ENCODE data around the gene GP1BB. TPM values are rescaled to one million over a fixed set of nuclear protein-coding genes. Genes with fewer than 3 reads are reported as not detected.

GP1BB gene
- polyA plus RNA-seq, 1 donor = 18.3 TPM

GRCh38 chr22:19727310-19728150 lies 4.2 kb downstream of the GP1BB start:
- DNase-seq (ENCODE audit: low read depth) = no peak

DNA sequence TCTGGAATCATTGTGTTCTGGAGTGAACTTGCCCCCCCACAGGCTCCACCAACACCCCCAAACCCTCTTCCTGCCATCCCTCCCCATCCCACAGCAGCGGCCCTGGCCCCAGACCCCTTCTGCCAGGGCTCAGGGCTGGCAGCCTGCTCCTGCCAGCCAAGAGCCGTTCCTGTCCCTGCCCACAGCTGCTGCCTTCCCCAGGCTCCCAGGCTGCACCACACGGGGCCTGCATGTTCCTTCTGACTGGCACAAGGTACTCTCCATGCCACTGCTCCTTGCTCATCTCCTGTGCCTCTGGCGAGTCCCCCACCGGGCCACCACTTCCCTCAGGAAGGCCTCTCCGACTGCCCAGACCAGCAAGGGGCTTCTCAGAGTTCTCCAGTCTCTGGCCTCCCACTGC lies 4.9 kb downstream of the GP1BB start:
- DNase-seq (ENCODE audit: low read depth) = no peak

- no peak for DNase-seq (ENCODE audit: low read depth)
Observed at GRCh38 chr22:19728836-19729235, 5.5 kb downstream of the GP1BB start.

DNA sequence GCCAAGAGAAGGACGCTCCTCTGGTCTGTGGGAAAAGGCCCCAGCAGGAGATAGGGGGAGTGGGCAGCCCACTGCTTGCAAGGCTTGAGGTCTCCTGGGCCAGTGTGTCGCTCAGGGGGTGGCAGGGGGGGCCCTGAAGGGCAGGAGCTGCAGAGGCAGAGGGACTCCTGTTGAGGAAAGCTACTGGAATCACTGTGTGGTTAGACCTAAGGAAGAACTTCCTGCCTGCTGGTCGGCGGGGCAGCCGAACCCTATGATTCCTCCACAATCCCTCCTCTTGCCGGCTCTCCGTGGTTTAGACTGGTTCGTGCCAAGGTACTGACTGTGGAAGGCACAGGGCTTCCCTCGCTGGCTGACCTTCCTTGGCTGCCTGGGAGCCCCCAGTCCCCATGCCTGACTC lies 6.2 kb downstream of the GP1BB start:
- no peak for DNase-seq (ENCODE audit: low read depth)

DNA sequence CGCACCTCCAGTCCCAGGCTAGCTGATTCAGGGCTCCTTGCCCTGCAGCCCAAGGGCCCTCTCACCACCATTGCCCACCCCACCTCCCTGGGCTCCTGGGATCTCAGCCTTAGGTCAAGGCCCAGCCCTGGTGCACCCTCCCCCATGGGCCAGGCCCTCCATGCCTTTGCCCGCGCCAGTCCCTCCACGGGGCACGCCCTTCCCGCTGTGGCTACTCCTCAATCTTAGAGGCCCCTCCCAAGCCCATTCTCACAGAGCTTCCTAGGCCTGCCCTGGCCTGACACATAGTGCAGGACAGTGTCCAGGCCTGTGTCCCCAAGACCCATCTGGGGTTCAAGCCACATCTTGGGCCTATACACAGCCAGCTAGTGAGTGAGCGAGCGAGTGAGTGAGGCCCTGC lies 6.9 kb downstream of the GP1BB start:
- DNase-seq (ENCODE audit: low read depth) = no peak

DNA sequence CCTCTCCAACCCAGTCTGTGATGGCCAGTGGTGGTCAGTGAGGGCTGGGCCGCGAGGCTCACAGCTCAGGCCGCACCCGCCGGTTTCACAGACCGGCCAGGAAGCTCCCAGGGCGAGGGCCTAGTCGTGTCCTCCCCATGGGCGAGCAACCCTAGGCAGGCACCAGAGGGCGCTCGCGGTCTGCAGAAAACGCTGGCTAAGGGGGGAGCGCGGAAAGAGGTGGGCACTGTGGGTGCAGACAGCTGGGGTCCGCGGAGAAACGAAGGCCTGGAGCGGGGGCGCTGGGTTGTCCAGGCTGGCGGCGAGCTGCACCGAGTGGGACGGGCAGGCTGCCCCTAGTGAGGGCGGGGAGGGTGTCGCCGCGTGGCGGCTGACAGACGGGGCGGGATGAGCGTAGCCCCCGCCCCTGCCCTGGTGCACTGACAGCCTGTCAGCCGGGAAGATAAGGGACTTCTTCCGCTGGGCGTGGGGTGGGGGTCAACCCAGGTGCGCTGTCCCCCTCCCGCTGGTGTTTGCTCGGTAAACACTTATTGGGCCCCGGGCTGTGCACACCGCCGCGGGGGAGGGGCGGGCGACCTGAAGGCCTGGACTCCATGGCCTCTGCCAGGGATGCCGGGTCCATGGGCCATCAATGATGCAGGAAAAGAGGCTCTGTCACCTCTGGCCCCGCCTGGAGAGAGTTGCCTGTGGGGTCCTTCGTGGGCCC lies 7.5 kb downstream of the GP1BB start:
- no peak for DNase-seq (ENCODE audit: low read depth)

GRCh38 chr22:19731361-19732135 lies 8.2 kb downstream of the GP1BB start:
- DNase-seq (ENCODE audit: low read depth) = no peak

DNA sequence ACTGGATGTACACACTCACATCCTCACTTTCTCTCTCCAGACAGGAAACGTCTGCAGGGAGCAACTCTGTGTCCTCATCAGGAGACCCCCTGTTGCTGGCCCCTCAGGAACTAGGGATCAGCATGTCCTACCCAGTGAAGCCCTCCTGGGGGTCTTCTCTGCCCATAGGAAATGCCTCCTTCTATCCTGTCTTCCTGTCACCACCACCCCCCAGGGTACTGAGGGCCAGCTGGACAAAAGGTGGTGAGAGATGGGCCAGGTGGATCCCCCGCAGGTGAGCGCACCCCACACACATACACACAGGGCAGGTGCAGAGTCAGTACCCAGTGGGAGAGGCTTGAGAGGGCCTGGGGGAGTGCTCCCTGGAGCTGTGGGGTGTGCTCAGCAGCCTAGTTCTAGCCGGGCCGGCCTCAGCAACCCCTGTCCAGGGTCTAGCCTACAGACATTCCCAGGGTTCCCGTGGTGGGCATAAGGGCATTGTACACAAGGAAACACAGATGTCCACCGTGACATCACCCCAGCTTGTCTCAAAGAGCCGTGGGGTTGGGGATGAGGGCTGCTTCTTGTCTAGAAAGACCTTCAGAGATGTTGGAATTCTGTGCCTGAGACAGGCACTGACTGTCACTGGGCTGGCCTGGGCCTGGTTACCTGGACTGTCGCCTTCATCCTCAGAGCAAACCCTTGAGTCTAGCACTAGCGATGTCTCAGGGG lies 9.2 kb downstream of the GP1BB start:
- no peak for DNase-seq (ENCODE audit: low read depth)

- no peak for DNase-seq (ENCODE audit: low read depth)
Observed at GRCh38 chr22:19733755-19734154, 10.4 kb downstream of the GP1BB start.

DNA sequence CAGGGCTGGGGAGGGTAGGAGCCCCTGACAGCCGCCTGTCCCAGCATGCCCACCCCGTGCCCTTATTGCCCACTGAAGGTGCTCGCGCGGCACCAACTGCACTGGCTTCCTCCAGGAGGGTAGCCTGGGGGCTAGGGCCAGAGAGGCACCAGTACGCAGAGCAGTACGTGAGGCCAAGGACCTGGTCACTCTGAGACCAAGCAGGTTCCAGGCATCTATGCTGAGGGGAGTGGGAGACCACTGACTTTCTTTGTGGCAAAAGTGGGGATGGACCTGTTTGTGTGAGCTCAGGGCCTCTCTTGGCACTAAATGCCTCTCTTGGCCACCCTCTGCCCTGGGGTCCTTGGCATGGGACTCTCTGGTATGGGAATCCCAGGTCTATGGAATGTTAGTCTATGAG lies 10.8 kb downstream of the GP1BB start:
- no peak for DNase-seq (ENCODE audit: low read depth)

- DNase-seq (ENCODE audit: low read depth) = no peak
Observed at GRCh38 chr22:19734837-19735382, 11.6 kb downstream of the GP1BB start.

DNA sequence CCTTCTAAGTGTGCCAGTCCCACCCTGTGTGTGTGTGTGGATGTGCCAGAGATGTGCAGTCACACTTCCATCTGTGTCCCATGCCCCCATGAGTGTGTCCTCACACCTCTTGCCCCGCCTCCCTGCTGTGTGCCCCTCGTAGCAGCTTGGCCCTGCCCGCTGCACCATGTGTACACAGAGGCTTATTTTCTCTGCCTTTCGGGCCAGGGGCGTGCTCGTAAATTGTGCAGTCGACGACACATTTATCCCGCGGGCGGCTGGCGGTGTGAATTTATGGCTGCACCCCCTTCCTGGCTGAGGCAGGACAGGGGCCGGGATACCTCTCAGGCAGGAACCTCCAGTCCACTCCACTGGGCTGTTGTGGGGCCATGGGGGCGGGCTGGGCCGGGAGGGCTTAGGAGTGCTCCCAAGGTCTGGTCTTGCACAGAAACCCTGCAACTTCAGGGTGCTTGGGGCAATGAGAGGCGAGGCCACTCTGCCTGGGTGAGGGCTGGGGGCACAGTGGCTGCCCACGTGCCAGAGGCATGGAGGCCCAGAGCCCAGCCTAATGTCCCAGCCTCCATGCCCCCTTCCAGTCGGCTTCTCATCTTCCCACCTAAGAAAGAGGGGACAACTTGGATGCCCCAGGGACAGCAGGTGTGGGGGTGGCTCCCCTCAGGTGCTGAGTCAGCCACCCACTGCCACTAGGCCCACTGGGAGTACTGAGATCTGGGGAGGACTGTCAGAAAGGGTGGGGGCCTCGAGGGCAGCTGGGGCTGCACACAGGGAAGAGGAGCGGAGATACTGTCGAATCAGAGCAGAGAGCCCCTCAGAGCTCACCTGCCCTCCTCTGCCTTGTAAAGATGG lies 12.5 kb downstream of the GP1BB start:
- DNase-seq (ENCODE audit: low read depth) = no peak

GRCh38 chr22:19737846-19738663 lies 14.7 kb downstream of the GP1BB start:
- DNase-seq (ENCODE audit: low read depth) = no peak

DNA sequence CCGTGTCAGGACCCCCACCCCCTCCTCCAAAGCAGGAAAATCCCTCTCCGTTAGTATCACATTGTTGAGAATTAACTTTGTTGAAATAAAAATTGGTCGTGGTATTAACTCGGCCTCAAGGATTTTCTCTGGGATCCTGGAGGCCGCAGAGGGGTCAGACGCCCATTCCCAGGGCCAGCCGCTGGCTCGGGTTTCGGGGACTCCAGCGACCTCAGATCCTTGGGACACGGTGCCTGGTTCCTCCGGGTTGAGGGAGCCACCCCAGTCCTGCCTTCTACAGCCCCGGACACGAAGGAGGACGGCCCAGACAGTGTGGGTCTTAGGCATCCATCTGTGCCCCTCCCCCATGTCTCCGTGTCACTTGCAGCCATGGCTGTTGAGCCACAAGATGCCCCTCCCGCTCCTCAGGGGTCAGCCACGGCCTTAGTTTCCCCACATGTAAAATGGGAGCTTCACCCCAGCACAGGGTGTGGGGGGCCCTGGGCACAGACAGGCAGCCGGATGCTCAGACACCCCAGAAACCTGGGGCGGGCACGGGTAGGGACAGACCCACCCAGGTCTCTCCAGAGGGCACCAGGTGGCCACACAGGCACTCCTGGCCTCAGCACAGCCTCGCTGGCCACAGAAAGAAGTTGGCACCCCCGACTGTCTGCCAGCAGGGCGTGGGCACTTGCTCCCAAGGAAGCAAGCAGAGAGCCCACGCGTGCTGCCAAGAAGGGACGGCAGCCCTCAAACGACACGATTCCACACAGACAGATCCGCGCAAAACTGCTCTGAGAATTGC lies 15.5 kb downstream of the GP1BB start:
- DNase-seq (ENCODE audit: low read depth) = no peak

DNA sequence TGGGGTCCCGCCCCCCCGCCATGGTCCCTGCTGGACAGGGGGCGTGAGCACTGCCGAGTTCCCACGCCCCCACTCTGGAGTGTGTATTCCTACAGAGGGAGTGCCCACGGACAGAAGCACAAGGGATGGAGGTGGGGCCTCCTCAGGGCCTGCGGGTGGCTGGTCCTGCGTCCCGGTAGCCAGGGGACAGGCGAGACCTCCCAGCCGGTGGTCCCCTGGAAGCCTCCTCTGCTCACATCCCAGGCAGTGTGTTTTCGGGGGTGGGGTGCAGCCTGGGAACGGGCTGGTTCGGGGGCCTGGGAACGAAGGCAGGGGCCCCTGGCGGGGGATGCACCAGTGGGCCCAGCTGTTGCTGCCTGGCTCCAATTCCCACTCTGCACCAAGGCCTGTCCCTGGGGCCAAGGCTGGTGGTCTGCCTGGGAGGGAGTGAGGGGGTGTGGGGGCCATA lies 16.1 kb downstream of the GP1BB start:
- no peak for DNase-seq (ENCODE audit: low read depth)

GRCh38 chr22:19739911-19740449 lies 16.6 kb downstream of the GP1BB start:
- no peak for DNase-seq (ENCODE audit: low read depth)

DNA sequence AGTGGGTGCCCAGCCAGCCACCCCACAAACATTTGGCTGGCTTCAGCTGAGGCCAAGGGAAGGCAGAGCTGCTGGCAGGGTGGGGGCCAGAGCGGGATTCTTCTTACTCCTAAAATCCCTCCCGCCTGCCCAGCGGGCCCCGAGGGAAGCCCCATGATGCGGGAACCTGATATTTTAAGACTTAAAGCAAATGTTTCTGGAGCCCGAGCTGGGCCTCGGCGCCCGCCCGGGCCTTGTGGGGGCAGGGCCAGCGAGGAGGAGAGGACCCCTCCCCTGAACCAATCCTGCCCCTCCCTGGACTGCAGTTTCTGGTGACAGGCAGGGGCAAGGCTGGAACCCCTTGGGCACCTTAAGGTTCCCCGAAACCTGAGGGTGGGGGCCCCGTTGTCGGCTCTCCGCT lies 17.2 kb downstream of the GP1BB start:
- DNase-seq (ENCODE audit: low read depth) = no peak

- DNase-seq (ENCODE audit: low read depth) = no peak
Observed at GRCh38 chr22:19741053-19741452, 17.7 kb downstream of the GP1BB start.
